OCI-LY7 (cell line): ENCODE data around the gene RAB3IP. TPM values are rescaled to one million over a fixed set of nuclear protein-coding genes. Genes with fewer than 3 reads are reported as not detected.
"Not testable (repeated sequence)": the region's sequence is repeated elsewhere in the genome, so short reads cannot be mapped to it uniquely, and the experiment has no call there.

Experiments used
- BruUV-seq: library from RNA; stranded (reverse); fragments of 400-500 nt; replicated peaks from 2 replicates; lab custom pipeline; 2021; lab: Mats Ljungman, UMichigan
- CTCF ChIA-PET: fragments of 300-600 bp; sonication (Branson Sonifier 250); formaldehyde crosslinking; loops from one replicate; lab custom pipeline; 2022; ENCODE audit warnings: antibody characterized with exemption; ENCODE audit not compliant: unreplicated experiment; lab: Charles Lee
- POLR2A ChIA-PET: fragments of 300-600 bp; sonication (Branson Sonifier 250); formaldehyde crosslinking; loops from one replicate; lab custom pipeline; 2022; ENCODE audit warnings: antibody characterized with exemption; lab: Charles Lee
- DNase-seq: peaks from one replicate; pipeline ENCODE4 v3.0.0-alpha.2; 2015; ENCODE audit warnings: low spot score
- H2AFZ ChIP-seq: fragments of 200-600 bp; sonication (generic), shearing (Covaris generic); 2 replicates; pipeline ENCODE4 v1.6.1; 2014; ENCODE audit warnings: mild to moderate bottlenecking, antibody characterized with exemption, low read length, moderate library complexity
- H3K27ac ChIP-seq: fragments of 200-600 bp; sonication (generic); 2 replicates; pipeline ENCODE4 v1.5.1; 2014; ENCODE audit warnings: mixed run types, low read depth, mild to moderate bottlenecking, moderate library complexity, low read length, inconsistent platforms; ENCODE audit not compliant: poor library complexity, severe bottlenecking
- H3K36me3 ChIP-seq: fragments of 200-600 bp; sonication (generic); 2 replicates; pipeline ENCODE4 v1.6.1; 2014; ENCODE audit warnings: mild to moderate bottlenecking, antibody characterized with exemption, low read length, moderate library complexity, mixed read lengths; ENCODE audit not compliant: insufficient read depth
- H3K4me1 ChIP-seq: fragments of 200-600 bp; sonication (generic); 2 replicates; pipeline ENCODE4 v1.5.1; 2014; ENCODE audit warnings: mild to moderate bottlenecking, low read length; ENCODE audit not compliant: insufficient read depth, poor library complexity, severe bottlenecking
- H3K4me2 ChIP-seq: fragments of 200-600 bp; sonication (generic); 2 replicates; pipeline ENCODE4 v1.6.1; 2014; ENCODE audit warnings: mild to moderate bottlenecking, low read length
- H3K4me3 ChIP-seq: fragments of 200-600 bp; sonication (generic); 2 replicates; pipeline ENCODE4 v1.5.1; 2014; ENCODE audit warnings: mild to moderate bottlenecking, low read depth, low read length; ENCODE audit not compliant: poor library complexity, severe bottlenecking
- H3K79me2 ChIP-seq: fragments of 200-600 bp; sonication (generic); 2 replicates; pipeline ENCODE4 v1.6.1; 2016; ENCODE audit warnings: low read depth, mild to moderate bottlenecking, low read length, moderate library complexity, mixed read lengths; ENCODE audit not compliant: insufficient read depth
- H3K9me2 ChIP-seq: fragments of 200-600 bp; sonication (generic); 2 replicates; pipeline ENCODE4 v1.6.1; 2016; ENCODE audit warnings: mild to moderate bottlenecking, low read length, mixed read lengths; ENCODE audit not compliant: insufficient read depth
- H3K9me3 ChIP-seq: fragments of 200-600 bp; sonication (generic); 2 replicates; pipeline ENCODE4 v1.6.1; 2014; ENCODE audit warnings: mild to moderate bottlenecking, mixed run types, low read length, mixed read lengths
- H4K20me1 ChIP-seq: fragments of 200-600 bp; sonication (generic); 2 replicates; pipeline ENCODE4 v1.6.1; 2014; ENCODE audit warnings: mild to moderate bottlenecking, antibody characterized with exemption, low read length, moderate library complexity, mixed read lengths; ENCODE audit not compliant: insufficient read depth
- CTCF ChIP-seq: fragments of 200-600 bp; sonication (generic); conservative IDR thresholded peaks from 2 replicates; pipeline ENCODE4 v1.5.1; 2014; ENCODE audit warnings: mild to moderate bottlenecking, antibody characterized with exemption, low read length, moderate library complexity, mixed read lengths
- EZH2phosphoT487 ChIP-seq: fragments of 200-600 bp; sonication (generic); IDR thresholded peaks from 2 replicates; pipeline ENCODE4 v1.6.1; 2018; ENCODE audit warnings: low read depth, borderline replicate concordance, mild to moderate bottlenecking, mixed run types, antibody characterized with exemption, low read length, moderate library complexity, mixed read lengths
- intact Hi-C: fragments of 100-400 bp; cut with micrococcal nuclease; formaldehyde crosslinking; loops from one replicate; pipeline ENCODE4 v1.10.0; 2022; ENCODE audit not compliant: unreplicated experiment
- total RNA-seq, 2 experiments: library from RNA; depleted of rRNA in 1 of 2; stranded (reverse); fragments of >200 nt in 1 of 2; shearing (Covaris generic) in 1 of 2; gene quantifications; 2 replicates each; pipeline ENCODE4 v1.2.3, GENCODE V29; 2014 to 2022

RAB3IP gene
- total RNA-seq, 2 experiments from 2014 or later: 49.0 to 60.6 TPM

GRCh38 chr12:69846976-69847375, 108.3 kb downstream of the RAB3IP start:
- Histone ChIP-seq H3K9me3 (no peaks in the 10 kb centered on the region), H3K4me1 (no peaks in the 10 kb centered on the region), H4K20me1 (no peaks in the 10 kb centered on the region), H2AFZ (no peak overlapping the region), H3K4me3 (no peak overlapping the region), H3K36me3 (no peaks in the 10 kb centered on the region), H3K79me2 (no peaks in the 10 kb centered on the region), H3K9me2 (no peaks in the 10 kb centered on the region), H3K4me2 (no peak overlapping the region), H3K27ac (no peak overlapping the region)
- no peak for TF ChIP-seq CTCF
- no peak for TF ChIP-seq EZH2phosphoT487
- POLR2A ChIA-PET: interaction anchor here (0.8 kb wide), 1 partner anchor 55 kb away, joined by 3 read pairs; no protein-coding TSS in a partner anchor
- intact Hi-C loops: no loop called here
- no TSS peak for BruUV-seq
- no peak for DNase-seq
- CTCF ChIA-PET: no interaction called here

GRCh38 chr12:69851976-69852375, 113.3 kb downstream of the RAB3IP start:
- Histone ChIP-seq H3K9me3 (no peaks in the 10 kb centered on the region), H3K4me3 (no peak overlapping the region), H3K4me1 (no peaks in the 10 kb centered on the region), H3K4me2 (no peak overlapping the region), H2AFZ (no peak overlapping the region; the same call in 1 of the 2 replicates), H4K20me1 (no peaks in the 10 kb centered on the region), H3K36me3 (no peaks in the 10 kb centered on the region), H3K27ac (no peak overlapping the region), H3K79me2 (no peaks in the 10 kb centered on the region), H3K9me2 (no peaks in the 10 kb centered on the region)
- DNase-seq: no peak
- intact Hi-C loops: no loop called here
- no peak for TF ChIP-seq EZH2phosphoT487
- ChIA-PET POLR2A (interaction anchor here (0.6 to 1.0 kb wide), 3 partner anchors 348 to 1066 kb away, joined by 3 read pairs; no protein-coding TSS in a partner anchor), CTCF (no interaction called here)
- BruUV-seq: no TSS peak

GRCh38 chr12:69853176-69853961, 114.7 kb downstream of the RAB3IP start:
- H3K4me2 ChIP-seq, POLR2A ChIA-PET, H2AFZ ChIP-seq, H3K9me2 ChIP-seq, H3K36me3 ChIP-seq, intact Hi-C loops, H3K4me3 ChIP-seq, CTCF ChIA-PET, H4K20me1 ChIP-seq, BruUV-seq, H3K4me1 ChIP-seq, H3K27ac ChIP-seq, H3K79me2 ChIP-seq, DNase-seq, H3K9me3 ChIP-seq: not testable (repeated sequence)
